Hypothalamus (tissue), 51 donors: ENCODE measurements around the gene GALNT8.
"Not testable (repeated sequence)": the region's sequence is repeated elsewhere in the genome, so short reads cannot be mapped to it uniquely, and the experiment has no call there.

ENCODE experiments used
- DNase-seq, 51 donors: peaks; one replicate each; lab custom pipeline; 2025; lab: John Stamatoyannopoulos, UW

Gene GALNT8

DNA sequence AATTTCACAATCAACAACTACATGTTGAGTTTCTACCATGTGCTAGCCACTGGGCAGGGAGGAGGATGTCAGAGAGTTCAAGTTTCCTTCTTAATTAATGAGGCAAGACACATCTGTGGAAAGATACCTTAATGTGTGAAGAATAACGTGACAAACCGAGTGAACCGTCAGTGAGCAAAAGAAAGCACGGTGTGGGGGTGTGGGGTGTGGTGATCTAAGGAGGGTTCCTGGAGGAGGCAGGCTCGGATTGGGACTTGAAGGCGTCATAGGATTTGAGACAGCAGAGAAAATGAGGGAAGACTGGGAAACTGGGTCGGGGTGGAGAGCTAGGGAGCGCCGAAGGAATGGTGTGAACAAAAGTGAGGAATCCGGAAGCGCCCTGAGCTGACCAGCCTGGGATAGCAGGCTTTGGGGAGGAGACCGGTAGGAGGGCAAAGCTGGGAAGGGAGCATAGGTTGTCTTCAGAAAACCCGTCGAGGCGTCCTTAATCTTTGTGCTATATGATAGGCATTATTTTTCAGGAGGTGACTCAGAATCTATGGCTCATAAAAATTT, 22.3 kb downstream of the GALNT8 start:
- DNase-seq = no peak

DNA sequence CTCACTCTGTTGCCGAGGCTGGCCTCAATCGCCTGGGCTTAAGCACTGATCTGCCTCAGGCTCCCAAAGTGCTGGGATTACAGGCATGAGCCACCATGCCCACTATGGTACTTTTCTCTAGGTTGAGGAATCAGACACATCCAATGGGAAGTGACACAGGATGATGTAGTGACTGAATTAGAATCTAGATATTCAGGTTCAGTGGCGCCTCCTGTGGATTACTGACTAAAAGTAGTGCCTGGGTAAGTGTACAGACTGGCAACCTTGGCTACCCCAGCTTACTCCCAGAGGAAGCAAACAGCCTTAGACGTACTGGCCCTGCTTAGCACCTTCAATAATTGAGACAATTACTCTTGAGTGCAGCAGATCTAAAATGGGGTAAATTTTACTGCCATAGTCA, 22.8 kb downstream of the GALNT8 start:
- no peak for DNase-seq

GRCh38 chr12:4744709-4745108, 24.5 kb downstream of the GALNT8 start:
- no peak for DNase-seq

DNA sequence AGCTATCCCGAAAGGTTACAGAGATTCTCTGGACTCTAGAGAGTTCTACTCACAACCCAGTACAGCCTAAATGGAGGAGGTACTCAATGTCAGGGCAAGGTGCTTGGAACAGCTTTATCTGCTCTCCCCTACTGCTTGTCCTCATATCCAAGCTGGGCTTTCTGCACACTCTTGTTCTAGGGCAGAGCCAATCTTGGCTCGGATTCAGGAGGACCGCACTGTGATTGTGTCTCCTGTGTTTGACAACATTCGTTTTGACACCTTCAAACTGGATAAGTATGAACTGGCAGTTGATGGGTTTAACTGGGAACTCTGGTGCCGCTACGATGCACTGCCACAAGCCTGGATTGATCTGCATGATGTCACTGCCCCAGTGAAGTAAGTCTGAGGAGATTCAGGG, 25.0 kb downstream of the GALNT8 start:
- DNase-seq = no peak

DNA sequence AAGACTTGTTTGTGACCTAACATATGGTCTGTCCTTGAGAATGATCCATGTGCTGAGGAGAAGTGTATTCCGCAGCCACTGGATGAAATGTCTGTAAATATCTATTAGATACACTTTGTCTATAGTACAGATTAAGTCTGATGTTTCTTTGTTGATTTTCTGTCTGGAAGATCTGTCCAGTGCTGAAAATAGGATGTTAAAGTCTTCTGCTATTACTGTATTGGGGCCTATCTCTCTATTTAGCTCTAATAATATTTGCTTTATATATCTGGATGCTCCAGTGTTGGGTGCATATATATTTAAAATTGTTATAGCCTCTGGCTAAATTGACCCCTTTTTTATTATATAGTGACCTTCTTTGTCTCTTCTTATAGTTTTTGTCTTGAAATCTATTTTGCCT, 31.5 kb downstream of the GALNT8 start:
- not testable (repeated sequence) for DNase-seq

DNA sequence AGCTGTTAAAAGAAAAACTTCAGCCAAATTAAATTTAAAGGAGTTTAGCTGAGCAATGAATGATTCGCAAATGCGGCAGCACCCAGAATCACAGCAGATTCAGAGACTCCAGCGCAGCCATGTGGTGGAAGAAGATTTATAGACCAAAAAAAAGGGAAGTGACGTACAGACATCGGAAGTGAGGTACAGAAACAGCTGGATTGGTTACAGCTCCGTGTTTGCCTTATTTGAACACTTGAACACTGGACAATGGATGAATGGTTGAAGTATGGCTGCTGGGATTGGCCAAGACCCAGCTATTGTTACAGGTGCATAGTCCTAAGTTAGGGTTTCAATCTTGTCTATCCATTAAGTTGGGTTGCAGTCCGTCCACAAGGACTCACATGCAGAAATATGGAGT, 42.6 kb downstream of the GALNT8 start:
- no peak for DNase-seq

- DNase-seq = peak in 5 of 51 donors; percentile 3 to 15 (median 10)
Measured at GRCh38 chr12:4763549-4763948, 43.3 kb downstream of the GALNT8 start.

- no peak for DNase-seq
Measured at GRCh38 chr12:4766445-4766844, 46.2 kb downstream of the GALNT8 start.

DNA sequence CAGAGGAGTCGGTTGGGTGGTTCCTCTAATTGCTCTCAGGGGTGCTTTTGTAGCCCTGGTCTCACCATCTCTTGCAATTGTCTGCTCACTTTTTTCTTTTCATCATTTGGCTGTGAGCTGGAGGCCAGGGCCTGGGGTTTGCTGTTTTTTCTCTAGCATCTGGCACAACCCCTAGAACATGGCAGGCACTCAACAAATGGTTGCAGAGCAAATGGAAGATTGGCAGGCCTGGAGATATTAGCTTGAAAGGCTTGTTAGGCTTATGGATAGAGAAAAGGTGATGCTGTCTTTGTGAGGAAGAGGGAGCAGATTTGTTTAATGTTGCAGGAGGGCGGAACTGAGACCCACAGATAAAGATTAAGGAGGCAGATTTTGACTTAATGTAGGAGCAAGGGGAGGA, 47.0 kb downstream of the GALNT8 start:
- DNase-seq = no peak

DNA sequence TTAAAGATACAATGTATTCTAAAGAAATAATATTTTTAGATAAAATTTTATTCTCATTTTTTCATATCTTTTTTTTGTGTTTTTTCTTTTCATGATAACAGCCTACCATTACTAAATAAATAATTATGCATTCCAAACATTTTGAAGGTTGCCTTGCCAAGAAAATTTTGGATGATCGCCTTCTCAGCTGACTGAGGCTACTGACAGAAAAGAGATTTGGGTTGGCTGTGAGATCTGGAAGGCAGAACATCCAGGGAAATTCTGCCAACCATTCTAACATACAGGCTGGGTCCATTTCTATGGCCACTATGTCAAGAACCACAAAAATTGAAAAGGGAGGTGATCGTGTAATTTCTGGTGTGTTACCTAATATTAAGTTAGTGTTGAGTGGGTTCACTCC, 48.1 kb downstream of the GALNT8 start:
- DNase-seq = no peak

GRCh38 chr12:4769073-4769472, 48.9 kb downstream of the GALNT8 start:
- no peak for DNase-seq

GRCh38 chr12:4771172-4771959, 51.2 kb downstream of the GALNT8 start:
- DNase-seq = no peak

GRCh38 chr12:4771960-4772566, 51.9 kb downstream of the GALNT8 start:
- DNase-seq = no peak

DNA sequence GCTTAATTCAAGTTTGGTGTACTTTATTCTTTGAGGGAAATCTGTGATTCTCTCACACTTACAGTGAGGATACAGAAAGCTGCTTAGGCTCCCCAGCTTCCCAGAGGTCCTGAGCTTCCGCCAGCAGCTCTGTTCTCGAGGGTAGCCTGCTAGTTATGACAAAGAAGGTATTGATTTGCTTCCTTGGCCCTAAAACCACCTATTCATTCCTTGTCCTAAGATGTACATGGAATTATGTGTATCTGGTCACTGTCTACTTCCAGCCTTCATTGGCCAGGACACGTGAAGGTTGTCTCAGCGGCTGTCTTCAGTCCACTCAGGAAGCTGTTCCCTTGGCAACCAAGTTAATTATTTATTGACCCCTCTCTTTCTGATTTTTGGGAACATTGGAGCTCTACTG, 55.7 kb downstream of the GALNT8 start:
- peak in 2 of 51 donors; percentile 3 to 6 for DNase-seq

- DNase-seq = no peak
Measured at GRCh38 chr12:4779749-4780148, 59.5 kb downstream of the GALNT8 start.

DNA sequence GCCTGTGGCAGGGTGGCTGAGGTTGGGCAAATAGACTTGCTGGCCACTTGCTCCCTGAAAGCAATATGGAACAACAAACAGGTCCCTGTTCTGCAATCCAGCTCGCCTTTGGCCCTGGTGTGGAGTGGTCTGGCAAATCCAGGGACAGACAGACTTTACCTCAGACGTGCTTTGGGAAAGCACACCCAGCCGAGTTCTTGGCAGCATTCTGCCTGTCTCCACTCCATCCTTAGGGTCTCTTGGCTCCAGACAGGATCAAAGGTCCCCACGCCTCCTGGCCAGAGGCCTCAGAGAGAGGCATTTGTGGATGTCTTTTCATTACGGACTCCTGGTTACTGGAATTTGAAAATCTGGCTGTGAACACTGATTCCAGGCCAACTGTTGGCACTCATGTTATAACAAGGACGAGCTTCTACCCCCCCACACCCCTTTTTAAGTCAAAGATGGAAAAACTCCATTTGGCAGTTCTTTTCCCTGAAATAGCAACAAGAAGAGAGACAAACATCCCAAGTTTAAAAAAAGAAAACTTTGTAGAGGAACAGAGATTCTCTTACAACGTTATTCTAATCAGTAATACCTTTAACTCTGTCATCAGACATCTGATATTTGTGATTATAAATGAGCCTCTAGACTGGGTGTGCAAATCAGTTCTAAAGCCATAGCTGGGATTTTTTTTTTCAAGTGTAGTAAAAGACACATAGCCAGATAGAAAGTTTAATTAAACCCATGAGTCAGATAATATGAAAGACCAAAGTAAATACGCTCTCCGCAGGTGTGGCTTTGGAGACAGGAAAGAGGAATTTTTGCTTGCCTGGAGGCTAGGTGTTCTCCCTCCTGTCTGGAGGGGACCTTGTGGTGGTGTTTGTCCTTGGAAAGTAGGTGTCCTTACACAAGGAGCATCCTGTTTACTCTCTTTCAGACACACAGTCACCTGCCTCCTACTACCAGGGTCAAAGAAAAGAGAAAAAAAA, 60.7 kb downstream of the GALNT8 start:
- DNase-seq = peak in 35 of 51 donors; percentile 4 to 83 (median 46)

- DNase-seq = no peak
Measured at GRCh38 chr12:4784404-4785054, 64.3 kb downstream of the GALNT8 start.

DNA sequence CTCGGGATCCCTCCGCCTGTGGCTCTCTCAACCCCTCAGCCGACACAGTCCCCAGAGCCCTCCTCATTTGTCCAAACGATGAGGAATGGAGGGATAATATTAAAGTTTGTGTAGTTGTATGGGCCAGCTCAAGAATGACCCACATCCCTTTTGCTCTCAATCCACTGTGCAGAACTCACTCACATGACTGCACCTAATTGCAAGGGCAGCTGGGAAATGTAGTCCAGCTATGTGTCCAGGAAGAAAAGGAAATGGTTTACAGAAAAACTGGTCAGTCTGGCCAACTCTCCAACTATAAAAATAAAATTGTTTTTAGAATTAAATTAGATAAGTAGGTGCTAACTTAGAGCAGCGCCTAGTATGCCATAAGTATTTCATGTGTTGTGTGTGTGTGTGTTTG, 66.6 kb downstream of the GALNT8 start:
- DNase-seq = no peak

GRCh38 chr12:4787965-4788364, 67.8 kb downstream of the GALNT8 start:
- DNase-seq = no peak

- DNase-seq = no peak
Measured at GRCh38 chr12:4789776-4790175, 69.6 kb downstream of the GALNT8 start.
